Ishikawa (cell line): ENCODE data around the gene SHF.

Experiments
- CEBPB ChIP-seq: IDR thresholded peaks from 2 replicates; pipeline ENCODE4 v1.6.1; 2012
- CREB1 ChIP-seq: IDR thresholded peaks from 2 replicates; pipeline ENCODE4 v1.6.1; 2012; ENCODE audit warnings: low read depth
- MAX ChIP-seq: IDR thresholded peaks from 2 replicates; pipeline ENCODE4 v1.6.1; 2012
- NFIC ChIP-seq: IDR thresholded peaks from 2 replicates; pipeline ENCODE4 v1.6.1; 2012
- RAD21 ChIP-seq: IDR thresholded peaks from 2 replicates; pipeline ENCODE4 v1.6.1; 2012; ENCODE audit warnings: low read depth
- TAF1 ChIP-seq: IDR thresholded peaks from 2 replicates; pipeline ENCODE4 v1.6.1; 2012; ENCODE audit warnings: low read depth, mild to moderate bottlenecking
- TEAD4 ChIP-seq: IDR thresholded peaks from 2 replicates; pipeline ENCODE4 v1.6.1; 2012

DNA sequence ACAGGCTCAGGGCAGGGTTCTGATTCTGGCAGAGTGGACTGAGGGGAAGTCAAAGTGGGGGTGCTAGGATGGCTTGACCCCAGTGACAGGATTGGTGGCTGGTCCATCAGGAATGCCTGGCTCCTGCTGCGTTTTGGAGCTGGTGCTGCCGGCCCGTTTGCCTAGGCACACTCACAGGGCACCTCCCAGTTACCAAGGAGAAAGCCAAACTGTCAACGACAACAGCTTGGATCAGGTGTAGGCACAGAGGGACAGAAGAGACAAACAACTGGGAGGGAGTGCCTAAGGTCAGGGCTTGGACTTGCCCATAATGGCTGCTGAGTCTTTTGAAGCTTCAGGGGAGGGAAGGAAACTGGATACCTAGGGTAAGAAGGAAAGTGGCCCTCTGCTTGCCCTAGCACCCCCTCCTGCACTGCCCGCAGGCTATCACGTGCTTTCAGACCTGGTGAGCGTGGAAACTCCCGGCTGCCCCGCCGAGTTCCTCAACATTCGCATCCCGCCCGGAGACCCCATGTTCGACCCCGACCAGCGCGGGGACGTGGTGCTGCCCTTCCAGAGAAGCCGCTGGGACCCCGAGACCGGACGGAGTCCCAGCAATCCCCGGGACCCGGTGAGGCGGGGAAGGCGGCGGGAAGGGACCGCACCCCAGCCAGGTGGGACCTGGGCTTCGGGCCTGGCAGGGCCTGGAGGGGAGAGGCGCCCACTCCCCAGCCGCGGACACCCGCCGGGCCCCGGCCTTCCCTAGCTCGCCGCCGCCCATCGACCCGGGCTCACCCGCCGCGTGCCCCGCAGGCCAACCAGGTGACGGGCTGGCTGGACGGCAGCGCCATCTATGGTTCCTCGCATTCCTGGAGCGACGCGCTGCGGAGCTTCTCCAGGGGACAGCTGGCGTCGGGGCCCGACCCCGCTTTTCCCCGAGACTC is 52.8 kb downstream of the SHF start:
- no peak for TF ChIP-seq NFIC
- no peak for TF ChIP-seq CREB1
- TF ChIP-seq TAF1 = no peak
- TF ChIP-seq RAD21 = no peak
- no peak for TF ChIP-seq TEAD4
- TF ChIP-seq CEBPB = no peak
- no peak for TF ChIP-seq MAX
